ENCODE results near the gene ZBTB11.
"Not testable (repeated sequence)": the region's sequence is repeated elsewhere in the genome, so short reads cannot be mapped to it uniquely, and the experiment has no call there.

ZBTB11 gene

GRCh38 chr3:101634591-101635196, 42.2 kb downstream of the ZBTB11 start:
- no peak for FAIRE-seq
- TF ChIP-seq, protein P1, sequence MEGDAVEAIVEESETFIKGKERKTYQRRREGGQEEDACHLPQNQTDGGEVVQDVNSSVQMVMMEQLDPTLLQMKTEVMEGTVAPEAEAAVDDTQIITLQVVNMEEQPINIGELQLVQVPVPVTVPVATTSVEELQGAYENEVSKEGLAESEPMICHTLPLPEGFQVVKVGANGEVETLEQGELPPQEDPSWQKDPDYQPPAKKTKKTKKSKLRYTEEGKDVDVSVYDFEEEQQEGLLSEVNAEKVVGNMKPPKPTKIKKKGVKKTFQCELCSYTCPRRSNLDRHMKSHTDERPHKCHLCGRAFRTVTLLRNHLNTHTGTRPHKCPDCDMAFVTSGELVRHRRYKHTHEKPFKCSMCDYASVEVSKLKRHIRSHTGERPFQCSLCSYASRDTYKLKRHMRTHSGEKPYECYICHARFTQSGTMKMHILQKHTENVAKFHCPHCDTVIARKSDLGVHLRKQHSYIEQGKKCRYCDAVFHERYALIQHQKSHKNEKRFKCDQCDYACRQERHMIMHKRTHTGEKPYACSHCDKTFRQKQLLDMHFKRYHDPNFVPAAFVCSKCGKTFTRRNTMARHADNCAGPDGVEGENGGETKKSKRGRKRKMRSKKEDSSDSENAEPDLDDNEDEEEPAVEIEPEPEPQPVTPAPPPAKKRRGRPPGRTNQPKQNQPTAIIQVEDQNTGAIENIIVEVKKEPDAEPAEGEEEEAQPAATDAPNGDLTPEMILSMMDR (IDR thresholded peaks at IDR 0.05; ENCODE audit: insufficient read depth, missing control alignments), result no peak
- DNase-seq (ENCODE audit: insufficient read length, low spot score), result no peak

DNA sequence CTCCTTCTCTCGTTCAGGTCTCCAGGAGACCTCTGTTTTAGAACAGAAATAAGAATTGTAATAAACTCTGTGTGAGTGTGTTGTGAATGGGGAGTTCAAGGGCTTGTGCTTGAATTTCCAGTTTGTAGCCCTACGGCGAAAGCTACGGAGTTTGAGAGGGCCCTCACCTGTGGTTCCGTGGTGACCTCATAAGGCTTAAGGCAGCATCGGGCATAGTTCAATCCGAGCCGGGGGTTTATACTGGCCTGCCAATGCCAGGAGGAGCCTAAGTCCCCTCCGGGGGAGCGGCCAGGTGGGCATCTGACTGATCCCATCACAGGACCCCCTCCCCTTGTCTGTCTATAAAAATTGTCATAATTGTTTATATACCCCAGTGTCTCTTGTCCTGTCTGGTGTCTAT, 43.7 kb downstream of the ZBTB11 start:
- FAIRE-seq (no peak), DNase-seq (ENCODE audit: insufficient read length, low spot score) (no peak)
- TF ChIP-seq, protein P1 (IDR thresholded peaks at IDR 0.05; ENCODE audit: insufficient read depth, missing control alignments), result no peak

DNA sequence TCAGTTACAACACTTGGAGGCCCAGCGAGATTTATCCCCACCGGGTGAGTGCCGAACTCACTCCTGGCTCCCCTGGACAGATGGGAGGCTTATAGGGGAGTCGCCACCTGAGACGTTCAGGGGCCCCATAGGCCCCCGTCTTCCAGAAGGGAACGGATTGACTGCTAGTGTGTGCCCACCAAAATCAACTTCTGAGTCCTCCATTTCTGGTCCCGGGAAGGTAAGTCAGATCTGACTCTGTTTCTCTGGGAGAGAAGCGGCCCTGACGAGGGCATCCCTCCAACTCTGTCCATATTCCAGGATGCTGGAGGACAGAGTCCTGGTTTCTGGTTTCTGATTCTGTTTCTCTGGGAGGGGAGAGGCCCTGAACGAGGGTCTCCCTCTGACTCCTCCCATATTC, 44.3 kb downstream of the ZBTB11 start:
- DNase-seq (ENCODE audit: insufficient read length, low spot score), result no peak
- FAIRE-seq, result no peak
- TF ChIP-seq, protein P1 (IDR thresholded peaks at IDR 0.05; ENCODE audit: insufficient read depth, missing control alignments), result no peak

- not testable (repeated sequence) for FAIRE-seq
Measured at GRCh38 chr3:101631959-101632358, 45.0 kb downstream of the ZBTB11 start.

DNA sequence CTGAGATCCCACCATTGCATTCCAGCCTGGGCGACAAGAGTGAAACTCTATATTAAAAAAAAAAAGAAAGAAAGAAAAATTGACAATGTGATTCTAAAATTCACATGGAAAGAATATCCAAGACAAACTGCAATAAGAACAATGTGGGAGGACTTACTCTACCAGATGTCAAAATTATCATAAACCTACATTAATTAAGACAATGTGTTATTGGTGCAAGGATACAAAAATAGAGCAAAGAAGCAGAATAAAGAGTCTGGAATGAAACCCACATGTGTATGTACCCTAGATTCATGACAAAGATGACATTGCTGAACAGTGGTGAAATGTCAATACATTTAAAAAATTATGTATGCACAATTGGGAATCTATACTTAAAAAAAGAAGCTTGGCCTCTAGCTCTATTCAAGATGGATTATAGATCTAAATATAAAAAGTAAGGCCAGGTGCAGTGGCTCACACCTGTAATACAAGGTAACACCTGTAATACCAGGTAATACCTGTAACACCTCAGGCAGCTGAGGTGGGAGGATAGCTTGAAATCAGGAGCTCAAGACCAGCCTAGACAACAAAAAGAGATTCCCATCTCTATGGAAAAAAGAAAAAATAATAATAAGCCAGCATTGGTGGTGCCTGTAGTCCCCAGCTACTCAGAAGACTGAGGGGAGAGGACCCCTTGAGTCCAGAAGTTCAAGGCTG, 45.7 kb downstream of the ZBTB11 start:
- TF ChIP-seq, protein P1 (IDR thresholded peaks at IDR 0.05; ENCODE audit: insufficient read depth, missing control alignments), result no peak
- DNase-seq (ENCODE audit: insufficient read length, low spot score) (no peak), FAIRE-seq (no peak)

More at GRCh38 chr3:101631959-101632358, 45.0 kb downstream of the ZBTB11 start:
- DNase-seq (ENCODE audit: insufficient read length, low spot score), result not testable (repeated sequence)

DNA sequence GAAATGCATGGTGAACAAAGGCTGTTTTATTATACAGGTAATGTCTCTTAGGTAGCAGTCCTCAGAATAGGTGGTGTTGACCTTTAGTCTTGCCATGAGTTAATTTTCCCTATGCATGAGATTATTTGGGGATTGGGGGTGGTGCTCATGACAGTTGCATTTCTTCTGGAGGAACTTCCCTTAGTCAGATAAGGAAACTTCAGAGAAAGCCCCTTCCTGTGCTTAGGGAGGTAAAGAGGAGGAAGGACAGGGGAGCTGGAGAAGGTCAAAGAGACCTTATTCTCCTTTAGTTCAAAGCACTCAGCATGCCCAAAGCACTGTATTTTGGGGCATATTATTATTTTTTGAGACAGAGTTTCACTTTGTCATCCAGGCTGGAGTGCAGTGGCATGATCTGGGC, 47.7 kb downstream of the ZBTB11 start:
- TF ChIP-seq, protein P1 (IDR thresholded peaks at IDR 0.05; ENCODE audit: insufficient read depth, missing control alignments), result no peak
- FAIRE-seq (no peak), DNase-seq (ENCODE audit: insufficient read length, low spot score) (no peak)

GRCh38 chr3:101625879-101626278, 51.1 kb downstream of the ZBTB11 start:
- no peak for DNase-seq (ENCODE audit: insufficient read length, low spot score)
- TF ChIP-seq, protein P1 (IDR thresholded peaks at IDR 0.05; ENCODE audit: insufficient read depth, missing control alignments), result no peak
- FAIRE-seq, result no peak

Data from D721Med (cell line).